ENCODE results near the gene MRPS17. TPM values are rescaled to one million over a fixed set of nuclear protein-coding genes. Genes with fewer than 3 reads are reported as not detected.

MRPS17 gene
- total RNA-seq, 1 experiment from 2014 or later = 22.7 TPM

DNA sequence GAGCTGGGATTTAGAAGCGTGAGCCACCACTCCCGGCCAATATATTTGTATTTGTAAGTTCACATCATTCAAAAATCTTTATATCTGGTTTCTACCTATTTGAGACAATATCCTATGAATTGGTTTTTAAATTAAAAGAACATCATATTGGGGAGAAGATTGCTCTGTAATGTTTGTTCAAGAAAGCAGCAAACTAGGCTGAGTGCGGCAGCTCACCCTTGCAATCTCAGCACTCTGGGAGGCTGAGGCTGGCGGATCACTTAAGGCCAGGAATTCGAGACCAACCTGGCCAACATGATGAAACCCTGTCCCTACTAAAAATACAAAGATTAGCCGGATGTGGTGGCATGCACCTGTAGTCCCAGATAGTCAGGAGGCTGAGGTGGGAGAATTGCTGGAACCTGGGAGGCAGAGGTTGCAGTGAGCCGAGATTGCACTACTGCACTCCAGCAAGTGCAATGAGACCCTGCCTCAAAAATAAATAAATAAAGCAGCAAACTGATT is 22.1 kb downstream of the MRPS17 start:
- Mint-ChIP-seq H3K9me3 (ENCODE audit: unreplicated experiment) (no peaks in the 10 kb centered on the region), H3K27me3 (ENCODE audit: insufficient read depth, unreplicated experiment) (no peaks in the 10 kb centered on the region), H3K27ac (ENCODE audit: unreplicated experiment) (no peak overlapping the region), H3K4me3 (ENCODE audit: unreplicated experiment) (no peak overlapping the region), H3K4me1 (ENCODE audit: low read depth, unreplicated experiment) (no peaks in the 10 kb centered on the region), H3K36me3 (ENCODE audit: insufficient read depth, unreplicated experiment) (peaks cover 5% of the 10 kb centered on the region)
- H3K36me3 ChIP-seq (ENCODE audit: control insufficient read depth, insufficient read depth, low read length) = no peaks in the 10 kb centered on the region
- POLR2A ChIA-PET = no interaction called here
- BruUV-seq (replicated peaks) = no TSS peak
- intact Hi-C loops (cut with micrococcal nuclease; ENCODE audit: unreplicated experiment) = no loop called here
- TF ChIP-seq, protein P1, sequence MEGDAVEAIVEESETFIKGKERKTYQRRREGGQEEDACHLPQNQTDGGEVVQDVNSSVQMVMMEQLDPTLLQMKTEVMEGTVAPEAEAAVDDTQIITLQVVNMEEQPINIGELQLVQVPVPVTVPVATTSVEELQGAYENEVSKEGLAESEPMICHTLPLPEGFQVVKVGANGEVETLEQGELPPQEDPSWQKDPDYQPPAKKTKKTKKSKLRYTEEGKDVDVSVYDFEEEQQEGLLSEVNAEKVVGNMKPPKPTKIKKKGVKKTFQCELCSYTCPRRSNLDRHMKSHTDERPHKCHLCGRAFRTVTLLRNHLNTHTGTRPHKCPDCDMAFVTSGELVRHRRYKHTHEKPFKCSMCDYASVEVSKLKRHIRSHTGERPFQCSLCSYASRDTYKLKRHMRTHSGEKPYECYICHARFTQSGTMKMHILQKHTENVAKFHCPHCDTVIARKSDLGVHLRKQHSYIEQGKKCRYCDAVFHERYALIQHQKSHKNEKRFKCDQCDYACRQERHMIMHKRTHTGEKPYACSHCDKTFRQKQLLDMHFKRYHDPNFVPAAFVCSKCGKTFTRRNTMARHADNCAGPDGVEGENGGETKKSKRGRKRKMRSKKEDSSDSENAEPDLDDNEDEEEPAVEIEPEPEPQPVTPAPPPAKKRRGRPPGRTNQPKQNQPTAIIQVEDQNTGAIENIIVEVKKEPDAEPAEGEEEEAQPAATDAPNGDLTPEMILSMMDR (IDR thresholded peaks at IDR 0.05; ENCODE audit: insufficient read depth in 1 of 2, low read depth in 1 of 2, low read length in 1 of 2, severe bottlenecking in 1 of 2, unreplicated experiment in 1 of 2) = no peak
- CTCF ChIA-PET = no interaction called here
- DNase-seq = no peak
- H3K27me3 ChIP-seq (replicated peaks; ENCODE audit: control insufficient read depth, insufficient read depth, low read length) = no peaks in the 10 kb centered on the region
- no peaks in the 10 kb centered on the region for H3K4me1 ChIP-seq
- H3K9me3 ChIP-seq = no peaks in the 10 kb centered on the region
- no peak overlapping the region for H3K4me3 ChIP-seq (ENCODE audit: low read depth, low read length)

DNA sequence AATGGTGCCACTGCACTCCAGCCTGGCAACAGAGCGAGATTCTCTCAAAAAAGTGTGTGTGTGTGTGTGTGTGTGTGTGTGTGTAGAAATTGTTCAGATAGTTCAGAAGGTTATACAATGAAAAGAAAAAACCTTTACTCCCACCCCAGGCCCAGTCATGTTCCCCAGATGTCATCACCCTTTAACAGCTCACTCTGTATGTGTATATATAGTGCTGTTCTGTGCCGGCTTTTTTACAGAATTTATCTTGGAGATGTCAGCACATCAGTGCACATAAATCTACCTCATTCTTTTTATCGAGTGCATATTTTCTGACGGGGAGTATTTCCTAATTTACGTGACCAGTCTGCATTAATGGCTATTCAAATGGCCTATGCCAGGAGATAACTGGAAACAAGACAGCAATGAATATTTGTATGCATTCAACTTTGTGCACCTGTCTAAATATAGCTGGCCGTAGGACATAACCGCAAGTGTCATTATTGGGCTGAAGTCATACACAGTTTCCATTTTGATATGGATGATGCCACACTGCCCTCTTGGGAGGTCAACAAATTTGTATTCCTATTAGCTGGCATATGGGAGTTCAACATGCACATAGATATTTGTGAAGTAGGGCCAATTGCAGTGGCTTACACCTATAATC is 24.4 kb downstream of the MRPS17 start:
- POLR2A ChIA-PET = no interaction called here
- Histone ChIP-seq H3K4me3 (ENCODE audit: low read depth, low read length) (no peak overlapping the region), H3K27me3 (replicated peaks; ENCODE audit: control insufficient read depth, insufficient read depth, low read length) (no peaks in the 10 kb centered on the region), H3K36me3 (ENCODE audit: control insufficient read depth, insufficient read depth, low read length) (no peaks in the 10 kb centered on the region; the same call in none of the 2 replicates), H3K9me3 (no peaks in the 10 kb centered on the region), H3K4me1 (no peaks in the 10 kb centered on the region)
- Mint-ChIP-seq H3K9me3 (ENCODE audit: unreplicated experiment) (no peaks in the 10 kb centered on the region), H3K27ac (ENCODE audit: unreplicated experiment) (no peak overlapping the region), H3K4me3 (ENCODE audit: unreplicated experiment) (no peak overlapping the region), H3K4me1 (ENCODE audit: low read depth, unreplicated experiment) (no peaks in the 10 kb centered on the region), H3K27me3 (ENCODE audit: insufficient read depth, unreplicated experiment) (no peaks in the 10 kb centered on the region), H3K36me3 (ENCODE audit: insufficient read depth, unreplicated experiment) (peaks cover 15% of the 10 kb centered on the region)
- no peak for DNase-seq
- intact Hi-C loops (cut with micrococcal nuclease; ENCODE audit: unreplicated experiment) = no loop called here
- BruUV-seq (replicated peaks) = no TSS peak
- CTCF ChIA-PET = interaction anchor here (1.1 kb wide), 1 partner anchor 11 kb away, joined by 4 read pairs; no protein-coding TSS in a partner anchor
- TF ChIP-seq, protein P1 (IDR thresholded peaks at IDR 0.05; ENCODE audit: insufficient read depth in 1 of 2, low read depth in 1 of 2, low read length in 1 of 2, severe bottlenecking in 1 of 2, unreplicated experiment in 1 of 2) = no peak

DNA sequence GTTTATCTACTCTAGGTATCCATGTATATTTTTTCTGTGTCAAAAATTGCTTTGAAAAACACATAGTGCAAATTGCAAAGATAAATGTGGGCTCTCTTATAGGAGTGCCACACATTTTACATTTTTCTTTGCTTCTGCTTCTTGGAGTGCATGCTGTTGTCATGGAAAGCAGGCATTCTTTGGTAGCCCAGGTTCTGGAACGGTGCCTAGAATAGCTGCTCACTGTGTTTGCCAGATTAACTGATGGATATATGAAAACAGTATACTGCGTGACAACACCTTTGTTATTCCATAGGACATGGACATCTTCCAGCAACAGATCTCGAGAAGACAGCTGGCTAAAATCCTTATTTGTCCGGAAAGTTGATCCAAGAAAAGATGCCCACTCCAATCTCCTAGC is 26.2 kb downstream of the MRPS17 start:
- Mint-ChIP-seq H3K9me3 (ENCODE audit: unreplicated experiment) (no peaks in the 10 kb centered on the region), H3K4me1 (ENCODE audit: low read depth, unreplicated experiment) (no peaks in the 10 kb centered on the region), H3K27me3 (ENCODE audit: insufficient read depth, unreplicated experiment) (no peaks in the 10 kb centered on the region), H3K27ac (ENCODE audit: unreplicated experiment) (no peak overlapping the region), H3K4me3 (ENCODE audit: unreplicated experiment) (no peak overlapping the region), H3K36me3 (ENCODE audit: insufficient read depth, unreplicated experiment) (peaks cover 29% of the 10 kb centered on the region)
- TF ChIP-seq, protein P1 (IDR thresholded peaks at IDR 0.05; ENCODE audit: insufficient read depth in 1 of 2, low read depth in 1 of 2, low read length in 1 of 2, severe bottlenecking in 1 of 2, unreplicated experiment in 1 of 2) = no peak
- ChIA-PET POLR2A (no interaction called here), CTCF (no interaction called here)
- Histone ChIP-seq H3K9me3 (no peaks in the 10 kb centered on the region), H3K4me3 (ENCODE audit: low read depth, low read length) (no peak overlapping the region), H3K4me1 (no peaks in the 10 kb centered on the region), H3K27me3 (replicated peaks; ENCODE audit: control insufficient read depth, insufficient read depth, low read length) (no peaks in the 10 kb centered on the region), H3K36me3 (ENCODE audit: control insufficient read depth, insufficient read depth, low read length) (no peaks in the 10 kb centered on the region; the same call in none of the 2 replicates)
- no peak for DNase-seq
- BruUV-seq (replicated peaks) = no TSS peak
- intact Hi-C loops (cut with micrococcal nuclease; ENCODE audit: unreplicated experiment) = no loop called here

Data from Caco-2 (cell line).